Fibroblast of skin of right quadriceps (primary cell): ENCODE measurements around the gene ANKRD37.

Experiments used
- DNase-seq: peaks from one replicate; pipeline ENCODE4 v3.0.0-alpha.2; 2013

ANKRD37 gene

GRCh38 chr4:185424905-185425646 lies 28.4 kb downstream of the ANKRD37 start:
- DNase-seq: no peak

GRCh38 chr4:185425647-185426352 lies 29.2 kb downstream of the ANKRD37 start, which contains the start of gene UFSP2:
UFSP2 (minus strand) TSS chr4:185425964; CDS start chr4:185425868, 96 bp downstream.
- DNase-seq: peak; percentile 90

- no peak for DNase-seq
These were observed 30.5 kb downstream of the ANKRD37 start for GRCh38 chr4:185426960-185427688.

- DNase-seq: no peak
These were observed 33.0 kb downstream of the ANKRD37 start for GRCh38 chr4:185429660-185430059.

GRCh38 chr4:185435466-185435865 lies 38.8 kb downstream of the ANKRD37 start:
- DNase-seq: no peak

GRCh38 chr4:185437809-185438208 lies 41.2 kb downstream of the ANKRD37 start:
- no peak for DNase-seq

GRCh38 chr4:185441479-185441878 lies 44.8 kb downstream of the ANKRD37 start:
- DNase-seq: no peak

- no peak for DNase-seq
These were observed 48.6 kb downstream of the ANKRD37 start for GRCh38 chr4:185445209-185445608.
